H1 (cell line): ENCODE data around the gene L2HGDH. TPM values are rescaled to one million over a fixed set of nuclear protein-coding genes. Genes with fewer than 3 reads are reported as not detected.
"Not testable (repeated sequence)": the region's sequence is repeated elsewhere in the genome, so short reads cannot be mapped to it uniquely, and the experiment has no call there.

Source experiments
- CTCF ChIA-PET: fragments of 300-600 bp; sonication (Branson Sonifier 250); formaldehyde crosslinking; loops from one replicate; lab custom pipeline; 2021; ENCODE audit not compliant: partially characterized antibody; lab: Charles Lee
- POLR2A ChIA-PET: fragments of 300-600 bp; sonication (Branson Sonifier 250); formaldehyde crosslinking; loops from one replicate; lab custom pipeline; 2021; ENCODE audit warnings: inconsistent platforms; ENCODE audit not compliant: partially characterized antibody; lab: Charles Lee
- DNase-seq, 2 experiments: peaks; one replicate each; pipeline versions ENCODE4 v3.0.0 to v3.0.0-alpha.2; 2010 to 2022; ENCODE audit warnings: low spot score in 2 of 2, low read depth in 1 of 2, mixed read lengths in 1 of 2
- FAIRE-seq: peaks from 2 replicates; lab custom pipeline; 2011; peaks lifted over from hg19 to GRCh38; lab: Jason Lieb, UNC
- H2AFZ ChIP-seq: 2 replicates; pipeline ENCODE4 v1.8.1; 2012; ENCODE audit warnings: low read length, inconsistent platforms
- H2AK5ac ChIP-seq: 2 replicates; pipeline ENCODE4 v1.6.1; 2013; ENCODE audit warnings: low read depth, low read length
- H2BK120ac ChIP-seq: replicated peaks from 2 replicates; pipeline ENCODE3; 2013; ENCODE audit warnings: low read depth, low read length, inconsistent platforms
- H2BK12ac ChIP-seq: 2 replicates; pipeline ENCODE4 v1.6.1; 2013; ENCODE audit warnings: low read depth, low read length
- H2BK15ac ChIP-seq: 2 replicates; pipeline ENCODE4 v1.6.1; 2013; ENCODE audit warnings: low read length
- H2BK20ac ChIP-seq: 2 replicates; pipeline ENCODE4 v1.6.1; 2013; ENCODE audit warnings: low read length
- H2BK5ac ChIP-seq: 2 replicates; pipeline ENCODE4 v1.6.1; 2013; ENCODE audit warnings: low read depth, low read length
- H3K14ac ChIP-seq: 2 replicates; pipeline ENCODE4 v1.6.1; 2013; ENCODE audit warnings: inconsistent platforms; ENCODE audit not compliant: insufficient read length
- H3K18ac ChIP-seq: 2 replicates; pipeline ENCODE4 v1.6.1; 2013; ENCODE audit warnings: low read length; ENCODE audit errors: extremely low read depth
- H3K23ac ChIP-seq: 2 replicates; pipeline ENCODE4 v1.6.1; 2013; ENCODE audit warnings: inconsistent platforms; ENCODE audit not compliant: insufficient read length
- H3K23me2 ChIP-seq: 2 replicates; pipeline ENCODE4 v1.6.1; 2013; ENCODE audit warnings: low read depth, low read length
- H3K27ac ChIP-seq: 2 replicates; pipeline ENCODE4 v1.6.1; 2011; ENCODE audit warnings: low read depth, low read length, inconsistent platforms
- H3K27me3 ChIP-seq, 4 experiments: replicated peaks in 1 of 4; 1 replicate in 1 of 4; 2 replicates in 3 of 4; pipeline versions ENCODE4 v1.6.1 to v1.8.1; 2011 to 2013; ENCODE audit warnings: low read length in 3 of 4, mild to moderate bottlenecking in 3 of 4, inconsistent platforms in 2 of 4, mixed read lengths in 2 of 4, moderate library complexity in 1 of 4; ENCODE audit not compliant: control insufficient read depth in 3 of 4, insufficient read depth in 3 of 4; ENCODE audit errors: extremely low read depth in 1 of 4
- H3K36me3 ChIP-seq, 4 experiments: 2 replicates each; pipeline versions ENCODE4 v1.6.1 to v1.8.1; 2011 to 2013; ENCODE audit warnings: mild to moderate bottlenecking in 4 of 4, low read length in 3 of 4, moderate library complexity in 2 of 4, control low read depth in 1 of 4, inconsistent platforms in 1 of 4; ENCODE audit not compliant: insufficient read depth in 4 of 4, control insufficient read depth in 2 of 4
- H3K4ac ChIP-seq: replicated peaks from 2 replicates; pipeline ENCODE3; 2013; ENCODE audit warnings: low read length, low read depth, mixed read lengths, inconsistent platforms; ENCODE audit not compliant: insufficient read length
- H3K4me1 ChIP-seq, 4 experiments: replicated peaks in 1 of 4; 1 replicate in 1 of 4; 2 replicates in 3 of 4; pipeline versions ENCODE4 v1.6.1 to v1.8.1; 2011 to 2013; ENCODE audit warnings: low read length in 3 of 4, inconsistent platforms in 2 of 4, mixed read lengths in 1 of 4; ENCODE audit not compliant: insufficient read depth in 4 of 4, control insufficient read depth in 3 of 4
- H3K4me2 ChIP-seq, 2 experiments: 2 replicates each; pipeline versions ENCODE4 v1.6.1 to v1.8.1; 2011 to 2013; ENCODE audit warnings: low read depth in 2 of 2, low read length in 2 of 2, control low read depth in 1 of 2, inconsistent platforms in 1 of 2, mild to moderate bottlenecking in 1 of 2; ENCODE audit not compliant: insufficient read depth in 1 of 2
- H3K4me3 ChIP-seq, 4 experiments: fragments of 200-600, 300-600 bp in 1 of 4; sonication (generic), shearing (Covaris generic), sonication (Bioruptor Twin) in 1 of 4; 2 replicates each; pipeline versions ENCODE4 v1.5.1 to v1.8.1; 2011 to 2016; ENCODE audit warnings: low read length in 4 of 4, low read depth in 3 of 4, control low read depth in 2 of 4, inconsistent platforms in 2 of 4, mild to moderate bottlenecking in 2 of 4, mixed read lengths in 1 of 4, moderate library complexity in 1 of 4; ENCODE audit not compliant: insufficient read depth in 2 of 4; ENCODE audit errors: extremely low read depth in 1 of 4
- H3K56ac ChIP-seq: replicated peaks from 2 replicates; pipeline ENCODE3; 2013; ENCODE audit warnings: low read depth, mild to moderate bottlenecking, mixed read lengths, low read length, inconsistent platforms; ENCODE audit not compliant: insufficient read length
- H3K79me1 ChIP-seq: 2 replicates; pipeline ENCODE4 v1.6.1; 2013; ENCODE audit warnings: low read depth, low read length, control low read depth
- H3K79me2 ChIP-seq, 2 experiments: 2 replicates each; pipeline versions ENCODE4 v1.6.1 to v1.8.1; 2012 to 2013; ENCODE audit warnings: low read length in 2 of 2, mild to moderate bottlenecking in 2 of 2, inconsistent platforms in 1 of 2; ENCODE audit not compliant: insufficient read depth in 2 of 2, control insufficient read depth in 1 of 2
- H3K9ac ChIP-seq, 4 experiments: replicated peaks in 1 of 4; 1 replicate in 1 of 4; 2 replicates in 3 of 4; pipeline versions ENCODE4 v1.6.1 to v1.8.1; 2011 to 2013; ENCODE audit warnings: low read depth in 3 of 4, low read length in 3 of 4, control low read depth in 2 of 4, mild to moderate bottlenecking in 2 of 4, moderate library complexity in 2 of 4, inconsistent platforms in 1 of 4; ENCODE audit errors: extremely low read depth in 1 of 4
- H3K9me3 ChIP-seq, 2 experiments: 2 replicates each; pipeline versions ENCODE4 v1.6.1 to v1.8.1; 2012 to 2013; ENCODE audit warnings: mild to moderate bottlenecking in 2 of 2, moderate library complexity in 2 of 2, control low read depth in 1 of 2, inconsistent platforms in 1 of 2, low read depth in 1 of 2, low read length in 1 of 2, mixed read lengths in 1 of 2; ENCODE audit not compliant: insufficient read depth in 2 of 2
- H4K20me1 ChIP-seq, 2 experiments: replicated peaks in 1 of 2; 2 replicates each; pipeline versions ENCODE3 to v1.8.1; 2011 to 2013; ENCODE audit warnings: inconsistent platforms in 2 of 2, low read length in 2 of 2, mild to moderate bottlenecking in 1 of 2; ENCODE audit not compliant: insufficient read depth in 2 of 2, control insufficient read depth in 1 of 2
- H4K5ac ChIP-seq: 2 replicates; pipeline ENCODE4 v1.6.1; 2013; ENCODE audit warnings: low read length, low read depth, mixed read lengths, inconsistent platforms; ENCODE audit not compliant: insufficient read length
- H4K8ac ChIP-seq: 2 replicates; pipeline ENCODE4 v1.8.0; 2013; ENCODE audit warnings: mild to moderate bottlenecking, moderate library complexity, low read length, inconsistent platforms; ENCODE audit not compliant: insufficient read depth; ENCODE audit errors: extremely low read depth
- H4K91ac ChIP-seq: replicated peaks from 2 replicates; pipeline ENCODE3; 2013; ENCODE audit warnings: low read length, mixed read lengths, inconsistent platforms; ENCODE audit not compliant: insufficient read length
- WGBS, 2 experiments: shearing (Covaris generic) in 1 of 2; methylation state at CpG; one replicate each; pipeline versions ENCODE4 v1.1.6 to v1.1.7; 2013 to 2015; ENCODE audit warnings: low lambda C conversion rate in 2 of 2, mixed read lengths in 2 of 2, inconsistent platforms in 1 of 2, low coverage in 1 of 2, missing lambda C conversion rate in 1 of 2; ENCODE audit not compliant: insufficient replicate concordance in 2 of 2, insufficient coverage in 1 of 2, insufficient read length in 1 of 2; ENCODE audit errors: extremely low coverage in 1 of 2, missing lambda C conversion rate in 1 of 2; 5-methylcytosine and 5-hydroxymethylcytosine counted together
- polyA plus RNA-seq, 7 experiments: library from polyadenylated mRNA; depleted of rRNA in 3 of 7; stranded (reverse) in 5 of 7; unstranded in 2 of 7; fragments of >200 nt in 5 of 7; fragments of 200-250 nt in 2 of 7; gene quantifications; 1 replicate in 5 of 7; 2 replicates in 1 of 7; 4 replicates in 1 of 7; pipeline versions ENCODE4 v1.2.1 to v1.2.3, GENCODE V29; 2011 to 2013; ENCODE audit warnings: missing spikeins in 2 of 7, mixed read lengths in 2 of 7
- total RNA-seq: library from RNA; stranded (reverse); fragmentation: NEBNext Ultra II Directional; extraction: Animal tissue kit (Norgen Biotek cat#: 25700); gene quantifications from 2 replicates; pipeline ENCODE4 v1.2.1, GENCODE V29; 2021

The L2HGDH gene
- total and polyA plus RNA-seq, 2 of the 8 experiments (the other 6 are each of a cell fraction or from before 2014, with no cell fraction given): 12.2 to 28.6 TPM

DNA sequence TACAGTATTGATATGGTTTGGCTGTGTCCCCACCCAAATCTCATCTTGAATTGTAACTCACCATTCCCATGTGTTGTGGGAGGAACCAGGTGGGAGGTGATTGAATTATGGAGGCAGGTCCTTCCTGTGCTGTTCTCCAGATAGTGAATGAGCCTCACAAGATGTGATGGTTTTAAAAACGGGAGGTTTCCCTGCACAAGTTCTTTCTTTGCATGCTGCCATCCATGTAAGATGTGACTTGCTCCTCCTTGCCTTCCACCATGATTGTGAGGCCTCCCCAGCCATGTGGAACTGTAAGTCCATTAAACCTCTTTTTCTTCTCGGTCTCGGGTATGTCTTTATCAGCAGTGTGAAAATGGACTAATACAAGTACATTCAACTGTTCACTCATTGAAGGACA is 2.1 kb upstream of the L2HGDH start:
- not testable (repeated sequence) for H3K27ac ChIP-seq

More for the DNA sequence above, 2.1 kb upstream of the L2HGDH start:
- H3K56ac ChIP-seq, H4K91ac ChIP-seq, H3K4me2 ChIP-seq, H3K23me2 ChIP-seq, H2AFZ ChIP-seq, H2BK5ac ChIP-seq, H3K36me3 ChIP-seq, H3K9me3 ChIP-seq, H3K4ac ChIP-seq, H2AK5ac ChIP-seq, H3K9ac ChIP-seq, H3K4me1 ChIP-seq, DNase-seq, H4K5ac ChIP-seq, CTCF ChIA-PET, H3K23ac ChIP-seq, H3K27me3 ChIP-seq, H2BK12ac ChIP-seq, FAIRE-seq, H2BK15ac ChIP-seq, H4K20me1 ChIP-seq, H2BK120ac ChIP-seq, H2BK20ac ChIP-seq, H3K4me3 ChIP-seq, H3K79me1 ChIP-seq, H3K14ac ChIP-seq, H4K8ac ChIP-seq, H3K18ac ChIP-seq: not testable (repeated sequence)
- peaks cover 0 to 58% of the 10 kb centered on the region in 2 experiments; a peak in 3 of 4 replicates for H3K79me2 ChIP-seq
- POLR2A ChIA-PET: interaction anchor here (1.7 kb wide), 1 partner anchor 58 kb away, joined by 5 read pairs; no protein-coding TSS in a partner anchor
- WGBS, 2 experiments: 93% methylated on average over 3 of the region's 3 CpGs; no CpG with 5 or more reads in 1 of the 2 experiments
